ENCODE data around the gene CBLN3.
"Not testable (repeated sequence)": the region's sequence is repeated elsewhere in the genome, so short reads cannot be mapped to it uniquely, and the experiment has no call there.

Gene CBLN3

GRCh38 chr14:24399999-24400718 lies 29.3 kb downstream of the CBLN3 start:
- no peak for DNase-seq

GRCh38 chr14:24399447-24399822 lies 30.0 kb downstream of the CBLN3 start:
- no peak for DNase-seq

- no peak for DNase-seq
These were observed 30.6 kb downstream of the CBLN3 start, which contains the start of gene NYNRIN for GRCh38 chr14:24398653-24399446. Gene NYNRIN, plus strand, starts transcription at chr14:24399003. Its CDS starts 244 bp downstream, at chr14:24399247.

GRCh38 chr14:24398293-24398652 lies 31.2 kb downstream of the CBLN3 start:
- DNase-seq: no peak

GRCh38 chr14:24397639-24398292 lies 31.7 kb downstream of the CBLN3 start:
- DNase-seq: no peak

DNA sequence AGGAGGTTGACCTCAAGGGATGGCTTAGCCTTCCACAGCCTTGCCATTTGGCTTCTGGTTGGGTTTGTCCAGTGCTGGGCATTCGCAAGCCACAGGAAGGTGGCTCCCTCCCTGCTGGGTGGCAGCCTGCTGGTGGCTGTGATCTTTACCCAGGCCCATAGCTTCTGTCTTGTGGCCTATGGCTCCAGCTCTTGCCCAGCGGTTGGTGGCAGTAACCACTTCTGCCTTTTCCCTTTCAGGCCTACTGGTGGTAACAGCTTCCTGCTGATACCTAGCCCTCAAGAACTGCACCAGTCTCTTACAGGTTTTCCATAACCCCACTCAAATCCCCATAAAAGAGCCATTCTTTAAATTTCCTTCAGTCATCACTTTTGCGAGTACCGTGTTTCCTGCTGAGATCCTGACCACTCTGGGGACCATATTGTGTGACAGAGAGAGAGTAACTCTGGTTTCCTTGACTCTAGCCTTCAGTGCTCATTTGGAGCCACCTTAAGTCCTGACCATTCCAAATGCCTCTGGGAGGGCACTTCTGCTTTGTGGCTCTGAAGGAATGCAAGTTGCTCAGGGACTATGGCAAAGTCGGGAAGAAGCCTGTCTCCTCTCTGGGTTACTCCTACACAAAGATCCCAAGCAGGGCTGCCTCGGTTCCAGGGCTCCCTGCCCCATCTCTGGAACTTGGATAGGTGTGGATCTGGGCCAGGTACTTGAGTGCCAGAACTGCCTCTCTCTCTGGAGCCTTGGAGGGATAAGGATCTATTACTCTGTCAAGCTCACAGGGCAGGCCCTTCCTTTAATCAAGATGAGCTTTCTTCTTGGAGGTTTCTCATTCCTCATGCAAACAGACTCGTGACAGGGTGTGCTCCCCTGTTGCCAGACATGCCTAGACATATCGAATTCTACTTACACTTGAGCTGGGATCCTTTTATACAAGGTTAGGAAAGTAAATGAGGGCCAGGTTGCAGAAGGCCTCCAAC lies 33.6 kb downstream of the CBLN3 start:
- DNase-seq: no peak

DNA sequence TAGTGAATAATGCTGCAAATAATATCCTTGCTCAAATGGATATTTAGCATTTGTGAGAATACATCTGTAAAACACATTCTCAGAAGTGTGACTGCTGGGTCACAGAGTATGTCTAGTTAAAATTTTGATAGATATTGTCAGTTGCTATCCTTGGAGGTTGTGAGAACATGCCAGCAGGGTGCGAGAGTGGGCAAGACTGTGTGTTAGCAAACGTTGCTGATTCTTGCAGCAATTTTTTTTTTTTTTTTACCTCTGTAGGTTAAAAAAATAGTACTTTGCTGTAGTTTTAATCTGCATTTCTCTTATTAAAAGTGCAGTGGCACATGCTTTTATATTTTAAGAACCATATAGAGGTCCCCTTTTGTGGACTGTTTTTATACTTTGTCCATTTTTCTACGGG lies 35.2 kb downstream of the CBLN3 start:
- DNase-seq: no peak

GRCh38 chr14:24392325-24393091 lies 37.0 kb downstream of the CBLN3 start:
- peak; percentile 75 for DNase-seq

DNA sequence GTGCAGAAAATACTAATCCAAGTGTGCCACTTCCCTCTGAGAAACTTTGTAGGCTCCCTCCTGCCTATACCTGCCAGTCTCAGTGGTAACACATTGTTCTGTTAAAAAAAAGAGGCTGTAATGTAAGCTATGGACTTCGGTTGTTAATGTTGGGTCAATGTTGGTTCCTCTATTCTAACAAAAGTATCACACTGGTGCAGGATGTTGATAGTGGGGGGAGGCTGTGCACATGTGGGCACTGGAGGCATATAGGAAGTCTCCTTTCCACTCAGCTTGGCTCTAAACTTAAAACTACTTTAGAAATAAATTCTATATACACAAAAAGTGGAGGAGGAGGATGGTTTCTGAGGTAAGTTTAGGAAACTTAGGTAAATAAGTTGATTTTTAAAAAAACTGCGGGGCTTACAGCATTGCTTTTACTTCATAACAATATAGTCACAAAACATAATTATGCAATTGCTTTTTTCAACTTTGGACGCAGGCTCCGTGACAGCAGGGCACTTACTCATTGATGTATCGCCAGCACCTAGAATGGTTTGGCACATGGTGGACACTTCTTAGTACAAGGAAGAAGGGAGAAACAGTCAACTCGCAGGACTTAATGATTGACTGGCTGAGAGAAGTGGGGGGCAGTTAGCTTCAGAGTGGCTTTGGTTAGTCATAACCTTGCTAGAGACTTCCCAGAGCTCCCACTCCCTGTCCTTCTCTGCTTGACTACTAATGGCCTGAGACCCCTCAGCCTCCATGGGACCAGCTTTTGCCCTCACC lies 38.6 kb downstream of the CBLN3 start:
- DNase-seq: no peak

DNA sequence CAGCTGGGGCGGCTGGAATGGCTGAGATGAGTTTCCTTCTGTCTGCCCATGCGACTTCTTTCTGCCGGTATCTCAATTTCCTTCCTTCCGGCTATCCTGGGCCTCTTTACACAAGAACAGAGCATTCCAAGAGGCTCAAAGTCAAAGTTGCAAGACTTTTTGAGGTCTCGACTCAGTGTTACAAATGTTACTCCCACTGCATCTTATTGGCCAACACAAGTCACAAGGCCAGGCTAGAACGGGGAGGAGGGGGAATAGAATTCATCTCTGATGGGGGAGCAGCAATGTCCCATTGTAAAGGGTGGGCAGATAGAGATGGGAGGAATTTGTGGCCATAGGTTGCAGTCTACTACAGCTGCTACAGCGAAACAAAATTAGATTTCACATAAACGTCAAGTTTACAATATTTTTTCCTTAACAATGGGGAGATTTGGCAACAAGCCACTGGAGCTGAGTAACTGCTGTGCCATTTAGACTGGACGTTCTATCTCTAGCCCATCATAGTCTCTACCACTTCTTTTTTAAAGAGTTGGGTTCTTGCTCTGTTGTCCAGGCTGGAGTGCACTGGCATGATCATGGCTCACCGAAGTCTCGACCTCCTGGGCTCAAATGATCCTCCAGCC lies 40.1 kb downstream of the CBLN3 start:
- no peak for DNase-seq

DNA sequence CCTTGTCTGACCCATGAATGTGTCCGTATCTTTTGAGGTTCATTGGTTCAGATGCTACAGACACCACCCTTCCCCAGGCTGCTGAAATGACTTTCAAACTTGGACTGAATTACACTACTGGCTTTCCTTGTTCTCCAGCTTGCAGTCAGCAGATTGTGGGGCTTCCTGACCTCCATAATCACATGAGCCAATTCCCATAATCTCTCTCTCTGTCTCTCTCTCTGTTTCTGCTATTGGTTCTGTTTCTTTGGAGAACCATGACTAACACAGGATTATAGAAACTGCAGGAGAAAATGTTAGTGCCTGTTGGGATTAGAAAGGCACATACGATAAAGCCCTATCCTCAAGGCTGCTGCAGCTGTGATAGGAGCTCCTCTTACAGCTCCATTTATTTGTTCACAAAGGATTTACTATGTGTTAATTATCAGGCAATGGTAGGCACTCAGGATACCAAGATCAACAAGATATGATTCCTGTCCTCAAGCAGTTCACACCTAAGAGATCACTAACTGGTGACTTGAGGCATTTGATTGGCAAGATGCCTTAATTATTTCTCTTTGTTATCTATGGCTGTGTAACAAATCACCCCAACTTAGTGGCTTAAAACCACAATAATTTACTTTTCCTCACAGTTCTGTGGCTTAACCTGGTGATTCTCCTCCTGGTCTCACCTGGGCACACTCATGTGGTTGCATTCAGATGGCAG lies 40.8 kb downstream of the CBLN3 start:
- no peak for DNase-seq

- DNase-seq: not testable (repeated sequence)
These were observed 41.9 kb downstream of the CBLN3 start for GRCh38 chr14:24387579-24387978.

DNA sequence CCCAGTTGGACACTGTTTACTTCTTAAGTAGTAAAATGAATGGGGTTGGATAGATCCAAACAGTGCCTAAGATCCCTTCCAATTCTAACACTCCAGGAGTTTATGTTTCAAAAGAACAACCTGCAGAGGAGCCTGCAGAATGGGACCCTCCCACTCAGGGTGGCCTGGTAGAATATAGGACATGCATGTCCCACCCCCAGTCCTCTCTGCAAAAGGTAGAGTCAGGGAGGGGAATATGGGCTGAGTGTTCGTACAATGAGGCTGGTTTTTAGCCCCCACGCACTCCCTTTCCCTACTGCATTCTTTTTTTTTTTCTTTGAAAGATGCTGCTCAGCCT lies 42.5 kb downstream of the CBLN3 start:
- no peak for DNase-seq

- DNase-seq: no peak
These were observed 43.9 kb downstream of the CBLN3 start for GRCh38 chr14:24385524-24385923.

DNA sequence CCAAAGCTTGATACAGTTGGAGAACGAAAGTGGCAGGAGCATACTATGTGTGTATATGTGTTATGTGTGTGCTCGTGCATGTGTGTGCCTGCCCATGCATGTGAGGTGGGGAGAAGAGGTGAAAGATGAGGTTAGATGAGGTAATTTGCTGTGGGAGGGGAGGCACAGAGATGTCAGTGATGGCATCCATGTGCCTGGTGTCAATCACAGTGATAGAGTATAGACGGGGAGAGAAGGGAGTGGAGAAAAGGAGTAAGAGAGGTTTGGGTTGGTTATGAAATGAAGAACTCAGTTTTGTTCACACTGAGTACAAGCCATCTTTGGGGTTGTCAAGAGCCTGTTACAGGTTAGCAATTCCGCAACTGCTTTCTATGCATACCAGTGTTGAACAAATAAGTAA lies 45.3 kb downstream of the CBLN3 start:
- no peak for DNase-seq

DNA sequence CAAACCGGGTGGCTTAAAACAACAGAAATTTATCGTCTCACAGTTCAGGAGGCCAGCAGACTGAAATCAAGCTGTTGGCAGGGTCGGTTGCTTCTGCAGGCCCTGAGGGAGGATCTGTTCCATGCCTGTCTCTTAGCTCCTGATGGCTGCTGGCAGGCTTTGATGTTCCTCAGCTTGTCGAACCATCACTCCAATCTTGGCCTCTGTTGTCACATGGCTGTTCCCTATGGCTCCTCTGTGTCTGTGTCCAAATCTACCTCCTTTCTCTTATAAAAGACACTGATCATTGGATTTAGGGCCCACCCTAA lies 47.5 kb downstream of the CBLN3 start:
- DNase-seq: no peak

DNA sequence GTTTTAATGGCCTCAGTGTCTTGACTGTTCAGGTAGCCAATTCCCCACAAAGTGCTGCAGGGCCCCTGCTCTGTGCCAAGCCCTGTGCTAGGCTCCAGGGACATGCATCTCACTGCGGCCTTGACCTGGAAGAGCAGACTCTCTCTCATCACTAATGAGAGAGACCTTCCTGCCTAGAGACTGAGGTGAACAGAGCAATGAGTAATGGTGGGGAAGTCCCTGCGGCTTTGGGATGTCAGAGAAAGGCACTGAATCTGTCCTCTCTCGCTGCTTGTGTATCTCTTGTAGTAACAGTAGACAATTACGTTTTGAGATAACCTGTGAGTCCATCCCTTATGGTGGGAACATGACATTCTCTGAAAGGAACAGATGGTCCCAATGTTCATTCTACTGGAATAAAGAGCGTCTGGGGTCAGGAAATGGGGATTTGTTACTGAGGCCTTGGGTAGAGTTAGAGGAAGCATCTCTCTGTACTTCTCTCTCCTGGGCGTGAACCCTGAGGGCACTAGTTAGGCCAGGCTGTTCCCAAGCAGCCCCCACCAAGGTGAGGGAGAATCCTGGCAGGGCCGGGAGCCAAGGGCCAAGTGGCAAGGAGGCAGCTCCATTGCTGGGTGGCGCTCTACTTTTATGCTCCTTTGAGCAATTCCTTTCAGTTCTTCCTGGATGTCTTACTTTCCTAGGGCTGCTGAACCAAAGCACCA lies 48.0 kb downstream of the CBLN3 start:
- DNase-seq: no peak

- DNase-seq: no peak
These were observed 49.3 kb downstream of the CBLN3 start for GRCh38 chr14:24379907-24380730.

Measured in NCI-H2029 (cell line).